CD4-positive, alpha-beta T cell treated with Interleukin-10 for 1 hour (primary cell): ENCODE measurements around the gene SACM1L.

Source experiments
- DNase-seq: peaks from one replicate; pipeline ENCODE4 v3.0.0-alpha.2; 2020

The SACM1L gene

GRCh38 chr3:45773072-45773471 lies 83.9 kb downstream of the SACM1L start:
- no peak for DNase-seq

GRCh38 chr3:45773714-45774449 lies 84.7 kb downstream of the SACM1L start:
- no peak for DNase-seq

GRCh38 chr3:45774581-45775521 lies 85.7 kb downstream of the SACM1L start:
- DNase-seq, result no peak

GRCh38 chr3:45775571-45776300 lies 86.5 kb downstream of the SACM1L start:
- no peak for DNase-seq

- DNase-seq, result no peak
Observed at GRCh38 chr3:45776301-45776595, 87.1 kb downstream of the SACM1L start.

GRCh38 chr3:45776611-45777010 lies 87.4 kb downstream of the SACM1L start:
- DNase-seq, result no peak

- DNase-seq, result no peak
Observed at GRCh38 chr3:45777111-45777745, 88.0 kb downstream of the SACM1L start.

GRCh38 chr3:45777746-45778386 lies 88.7 kb downstream of the SACM1L start:
- no peak for DNase-seq

- DNase-seq, result no peak
Observed at GRCh38 chr3:45778761-45779201, 89.6 kb downstream of the SACM1L start.

GRCh38 chr3:45779746-45780735 lies 90.8 kb downstream of the SACM1L start:
- DNase-seq, result no peak

GRCh38 chr3:45781271-45781670 lies 92.1 kb downstream of the SACM1L start:
- no peak for DNase-seq

GRCh38 chr3:45781841-45782240 lies 92.6 kb downstream of the SACM1L start:
- no peak for DNase-seq

GRCh38 chr3:45782381-45782780 lies 93.2 kb downstream of the SACM1L start:
- no peak for DNase-seq

GRCh38 chr3:45783667-45784066 lies 94.5 kb downstream of the SACM1L start:
- no peak for DNase-seq

GRCh38 chr3:45785605-45786150 lies 96.5 kb downstream of the SACM1L start:
- no peak for DNase-seq

GRCh38 chr3:45786801-45787495 lies 97.8 kb downstream of the SACM1L start:
- no peak for DNase-seq

GRCh38 chr3:45787551-45787950 lies 98.4 kb downstream of the SACM1L start:
- DNase-seq, result no peak

GRCh38 chr3:45789235-45789812 lies 100.1 kb downstream of the SACM1L start:
- no peak for DNase-seq

GRCh38 chr3:45790596-45790995 lies 101.4 kb downstream of the SACM1L start:
- DNase-seq, result no peak

GRCh38 chr3:45792036-45792435 lies 102.8 kb downstream of the SACM1L start:
- DNase-seq, result no peak
